Neural cell (in vitro differentiated cells): ENCODE results near the gene NT5C2. TPM values are rescaled to one million over a fixed set of nuclear protein-coding genes. Genes with fewer than 3 reads are reported as not detected.

Source experiments
- H2AFZ ChIP-seq: fragments of 200-600, 300-800 bp; sonication (generic), shearing (Covaris generic); 2 replicates; pipeline ENCODE4 v1.6.0; 2014; ENCODE audit warnings: low read depth, mild to moderate bottlenecking, antibody characterized with exemption, low read length, moderate library complexity
- H3F3A ChIP-seq: fragments of 200-600 bp; shearing (Covaris generic); 2 replicates; pipeline ENCODE4 v1.6.1; 2016; ENCODE audit warnings: mild to moderate bottlenecking, moderate library complexity, mixed read lengths, antibody characterized with exemption, low read length; ENCODE audit not compliant: insufficient read depth, poor library complexity, severe bottlenecking
- H3K27ac ChIP-seq: fragments of 200-600, 300-800 bp; sonication (generic), shearing (Covaris generic); 2 replicates; pipeline ENCODE4 v1.5.1; 2014; ENCODE audit warnings: mild to moderate bottlenecking, low read length, moderate library complexity
- H3K27me3 ChIP-seq: fragments of 300-800, 200-600 bp; sonication (generic), shearing (Covaris generic); 2 replicates; pipeline ENCODE4 v1.6.0; 2014; ENCODE audit warnings: mild to moderate bottlenecking, low read depth, low read length, moderate library complexity; ENCODE audit not compliant: insufficient read depth
- H3K36me3 ChIP-seq: fragments of 300-800, 200-600 bp; sonication (generic), shearing (Covaris generic); 2 replicates; pipeline ENCODE4 v1.5.1; 2014; ENCODE audit warnings: mild to moderate bottlenecking, antibody characterized with exemption, low read length, moderate library complexity; ENCODE audit not compliant: insufficient read depth
- H3K4me2 ChIP-seq: fragments of 300-800, 200-600 bp; sonication (generic), shearing (Covaris generic); 2 replicates; pipeline ENCODE4 v1.6.0; 2014; ENCODE audit warnings: mild to moderate bottlenecking, low read length
- H3K4me3 ChIP-seq: fragments of 300-800, 200-600 bp; sonication (generic), shearing (Covaris generic); 2 replicates; pipeline ENCODE4 v1.5.1; 2014; ENCODE audit warnings: mild to moderate bottlenecking, low read length, moderate library complexity
- H3K79me2 ChIP-seq: fragments of 200-600 bp; shearing (Covaris generic); replicated peaks from 2 replicates; pipeline ENCODE4 v1.6.0; 2014; ENCODE audit warnings: mild to moderate bottlenecking, low read length, moderate library complexity; ENCODE audit not compliant: insufficient read depth
- H3K9ac ChIP-seq: fragments of 300-800, 200-600 bp; sonication (generic), shearing (Covaris generic); 2 replicates; pipeline ENCODE4 v1.6.1; 2016; ENCODE audit warnings: mild to moderate bottlenecking, low read length, mixed read lengths
- H3K9me2 ChIP-seq: fragments of 200-600 bp; shearing (Covaris generic); 2 replicates; pipeline ENCODE4 v1.6.1; 2016; ENCODE audit warnings: mild to moderate bottlenecking, low read length, mixed read lengths; ENCODE audit not compliant: insufficient read depth
- H3K9me3 ChIP-seq: fragments of 200-600, 300-800 bp; sonication (generic), shearing (Covaris generic); 2 replicates; pipeline ENCODE4 v1.6.1; 2016; ENCODE audit warnings: mild to moderate bottlenecking, mixed run types, low read length, moderate library complexity, mixed read lengths
- H4K20me1 ChIP-seq: fragments of 200-600 bp; shearing (Covaris generic); 2 replicates; pipeline ENCODE4 v1.6.1; 2016; ENCODE audit warnings: mild to moderate bottlenecking, mixed run types; ENCODE audit not compliant: insufficient read depth
- EP300 ChIP-seq: fragments of 450-650 bp; conservative IDR thresholded peaks from 2 replicates; pipeline ENCODE4 v1.6.1; 2014; ENCODE audit warnings: antibody characterized with exemption, mild to moderate bottlenecking, moderate library complexity; ENCODE audit not compliant: poor library complexity, severe bottlenecking
- EZH2 ChIP-seq: fragments of 200-600, 300-800 bp; shearing (Covaris generic), sonication (generic); IDR thresholded peaks from 2 replicates; pipeline ENCODE4 v1.6.1; 2014; ENCODE audit warnings: antibody characterized with exemption, low read length, borderline replicate concordance, mild to moderate bottlenecking; ENCODE audit not compliant: insufficient read depth, poor library complexity, severe bottlenecking
- MXI1 ChIP-seq: fragments of 450-650 bp; conservative IDR thresholded peaks from 2 replicates; pipeline ENCODE4 v1.6.1; 2014; ENCODE audit warnings: antibody characterized with exemption, mild to moderate bottlenecking; ENCODE audit not compliant: poor library complexity, severe bottlenecking
- POLR2AphosphoS5 ChIP-seq: IDR thresholded peaks from 2 replicates; pipeline ENCODE4 v1.6.1; 2012
- RAD21 ChIP-seq: fragments of 450-650 bp; conservative IDR thresholded peaks from 2 replicates; pipeline ENCODE4 v1.6.1; 2014; ENCODE audit warnings: antibody characterized with exemption, mild to moderate bottlenecking, moderate library complexity
- SMC3 ChIP-seq: fragments of 450-650 bp; conservative IDR thresholded peaks from 2 replicates; pipeline ENCODE4 v1.6.1; 2014; ENCODE audit warnings: antibody characterized with exemption, mild to moderate bottlenecking, moderate library complexity; ENCODE audit not compliant: poor library complexity
- TAF1 ChIP-seq: IDR thresholded peaks from 2 replicates; pipeline ENCODE4 v1.6.1; 2012; ENCODE audit warnings: low read depth
- polyA plus RNA-seq: library from polyadenylated mRNA; depleted of rRNA; stranded (reverse); fragments of >200 nt; gene quantifications from 2 replicates; pipeline ENCODE4 v1.2.3, GENCODE V29; 2014
- TF ChIP-seq, protein P1 (sequence below): IDR thresholded peaks from 2 replicates; pipeline ENCODE4 v1.6.1; 2012; ENCODE audit warnings: borderline replicate concordance
- TF ChIP-seq, protein P2 (sequence below): fragments of 450-650 bp; IDR thresholded peaks from 2 replicates; pipeline ENCODE4 v1.5.1; 2014; ENCODE audit warnings: antibody characterized with exemption, mild to moderate bottlenecking, moderate library complexity; ENCODE audit not compliant: poor library complexity, severe bottlenecking

NT5C2 gene
- polyA plus RNA-seq, 1 donor from 2014 or later: 190 TPM

DNA sequence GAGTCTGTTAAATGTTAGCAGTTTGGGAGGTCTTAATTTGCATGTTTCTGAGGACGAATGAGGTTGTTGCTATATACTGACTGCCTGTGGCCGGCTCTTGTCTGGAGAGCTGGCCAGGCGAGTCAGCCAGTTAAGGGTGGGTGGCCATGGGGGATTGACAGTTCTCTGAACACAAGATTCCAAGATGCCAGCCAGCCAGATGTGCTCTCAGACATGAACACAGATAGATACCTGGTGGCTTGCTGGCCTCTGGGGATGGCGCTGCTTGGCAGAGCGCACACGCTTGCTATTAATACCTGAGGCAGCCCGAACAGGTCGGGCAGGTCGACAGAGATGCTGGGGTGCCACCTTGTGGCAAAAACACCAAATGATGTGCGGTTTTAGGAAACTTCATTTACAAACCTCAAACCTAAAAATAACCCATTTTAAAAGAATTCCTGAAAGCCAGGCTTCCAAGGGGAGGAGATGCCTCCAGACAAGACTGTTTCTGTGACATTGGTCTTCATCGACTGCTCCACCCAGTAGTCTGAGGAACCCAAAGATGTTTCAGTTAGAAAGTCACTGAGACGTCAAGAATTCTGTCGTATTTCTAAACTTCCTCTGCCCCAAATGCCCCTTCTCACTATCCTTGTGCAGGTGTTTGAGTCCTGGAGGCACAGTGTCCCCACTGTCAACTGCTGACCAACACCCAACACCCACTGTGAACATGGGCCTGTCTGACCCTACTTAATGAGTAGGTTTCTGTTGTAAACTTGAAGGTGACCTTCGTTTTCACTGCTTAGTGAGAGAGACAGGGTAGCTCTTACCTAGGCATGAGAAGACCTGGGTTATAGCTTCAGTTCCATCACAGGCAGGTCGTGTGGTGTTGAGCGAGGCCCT lies 123.4 kb downstream of the NT5C2 start:
- Histone ChIP-seq H3F3A (no peaks in the 10 kb centered on the region), H3K9ac (no peak overlapping the region), H3K9me2 (no peaks in the 10 kb centered on the region), H3K4me2 (no peak overlapping the region), H4K20me1 (no peaks in the 10 kb centered on the region), H2AFZ (no peak overlapping the region), H3K4me3 (peak overlapping the region; percentile 31), H3K9me3 (no peaks in the 10 kb centered on the region), H3K36me3 (no peaks in the 10 kb centered on the region), H3K27me3 (no peaks in the 10 kb centered on the region), H3K27ac (peak overlapping the region; percentile 4), H3K79me2 (no peaks in the 10 kb centered on the region)
- TF ChIP-seq RAD21 (peak; percentile 96), SMC3 (peak; percentile 98), TAF1 (no peak), EZH2 (no peak), EP300 (peak; percentile 26), MXI1 (peak; percentile 54), POLR2AphosphoS5 (peak; percentile 49)
- TF ChIP-seq, protein P1, sequence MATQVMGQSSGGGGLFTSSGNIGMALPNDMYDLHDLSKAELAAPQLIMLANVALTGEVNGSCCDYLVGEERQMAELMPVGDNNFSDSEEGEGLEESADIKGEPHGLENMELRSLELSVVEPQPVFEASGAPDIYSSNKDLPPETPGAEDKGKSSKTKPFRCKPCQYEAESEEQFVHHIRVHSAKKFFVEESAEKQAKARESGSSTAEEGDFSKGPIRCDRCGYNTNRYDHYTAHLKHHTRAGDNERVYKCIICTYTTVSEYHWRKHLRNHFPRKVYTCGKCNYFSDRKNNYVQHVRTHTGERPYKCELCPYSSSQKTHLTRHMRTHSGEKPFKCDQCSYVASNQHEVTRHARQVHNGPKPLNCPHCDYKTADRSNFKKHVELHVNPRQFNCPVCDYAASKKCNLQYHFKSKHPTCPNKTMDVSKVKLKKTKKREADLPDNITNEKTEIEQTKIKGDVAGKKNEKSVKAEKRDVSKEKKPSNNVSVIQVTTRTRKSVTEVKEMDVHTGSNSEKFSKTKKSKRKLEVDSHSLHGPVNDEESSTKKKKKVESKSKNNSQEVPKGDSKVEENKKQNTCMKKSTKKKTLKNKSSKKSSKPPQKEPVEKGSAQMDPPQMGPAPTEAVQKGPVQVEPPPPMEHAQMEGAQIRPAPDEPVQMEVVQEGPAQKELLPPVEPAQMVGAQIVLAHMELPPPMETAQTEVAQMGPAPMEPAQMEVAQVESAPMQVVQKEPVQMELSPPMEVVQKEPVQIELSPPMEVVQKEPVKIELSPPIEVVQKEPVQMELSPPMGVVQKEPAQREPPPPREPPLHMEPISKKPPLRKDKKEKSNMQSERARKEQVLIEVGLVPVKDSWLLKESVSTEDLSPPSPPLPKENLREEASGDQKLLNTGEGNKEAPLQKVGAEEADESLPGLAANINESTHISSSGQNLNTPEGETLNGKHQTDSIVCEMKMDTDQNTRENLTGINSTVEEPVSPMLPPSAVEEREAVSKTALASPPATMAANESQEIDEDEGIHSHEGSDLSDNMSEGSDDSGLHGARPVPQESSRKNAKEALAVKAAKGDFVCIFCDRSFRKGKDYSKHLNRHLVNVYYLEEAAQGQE: no peak
- TF ChIP-seq, protein P2, sequence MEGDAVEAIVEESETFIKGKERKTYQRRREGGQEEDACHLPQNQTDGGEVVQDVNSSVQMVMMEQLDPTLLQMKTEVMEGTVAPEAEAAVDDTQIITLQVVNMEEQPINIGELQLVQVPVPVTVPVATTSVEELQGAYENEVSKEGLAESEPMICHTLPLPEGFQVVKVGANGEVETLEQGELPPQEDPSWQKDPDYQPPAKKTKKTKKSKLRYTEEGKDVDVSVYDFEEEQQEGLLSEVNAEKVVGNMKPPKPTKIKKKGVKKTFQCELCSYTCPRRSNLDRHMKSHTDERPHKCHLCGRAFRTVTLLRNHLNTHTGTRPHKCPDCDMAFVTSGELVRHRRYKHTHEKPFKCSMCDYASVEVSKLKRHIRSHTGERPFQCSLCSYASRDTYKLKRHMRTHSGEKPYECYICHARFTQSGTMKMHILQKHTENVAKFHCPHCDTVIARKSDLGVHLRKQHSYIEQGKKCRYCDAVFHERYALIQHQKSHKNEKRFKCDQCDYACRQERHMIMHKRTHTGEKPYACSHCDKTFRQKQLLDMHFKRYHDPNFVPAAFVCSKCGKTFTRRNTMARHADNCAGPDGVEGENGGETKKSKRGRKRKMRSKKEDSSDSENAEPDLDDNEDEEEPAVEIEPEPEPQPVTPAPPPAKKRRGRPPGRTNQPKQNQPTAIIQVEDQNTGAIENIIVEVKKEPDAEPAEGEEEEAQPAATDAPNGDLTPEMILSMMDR: peak; percentile 95

DNA sequence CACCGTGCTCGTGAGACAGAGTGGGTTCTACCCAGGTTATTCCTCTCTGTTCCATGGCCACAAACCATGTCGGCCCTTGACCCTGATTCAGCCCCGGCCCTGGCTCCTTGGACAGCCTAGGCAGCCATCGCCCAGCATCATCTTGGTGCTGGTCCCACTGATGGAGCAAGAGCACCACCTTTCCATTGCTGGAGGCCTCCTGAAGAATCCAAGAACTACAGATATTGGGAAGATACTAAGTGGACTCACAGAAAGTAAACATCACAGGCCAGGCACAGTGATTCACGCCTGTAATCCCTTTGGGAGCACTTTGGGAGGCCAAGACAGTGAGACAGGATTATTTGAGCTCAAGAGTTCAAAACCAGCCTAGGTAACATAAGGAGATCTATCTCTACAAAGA lies 125.1 kb downstream of the NT5C2 start:
- H3K9me3 ChIP-seq: no peaks in the 10 kb centered on the region
- H3F3A ChIP-seq: no peaks in the 10 kb centered on the region
- H2AFZ ChIP-seq: no peak overlapping the region
- no peak overlapping the region for H3K4me2 ChIP-seq
- H3K4me3 ChIP-seq: no peak overlapping the region
- H3K79me2 ChIP-seq: no peaks in the 10 kb centered on the region
- H4K20me1 ChIP-seq: no peaks in the 10 kb centered on the region
- no peak overlapping the region for H3K9ac ChIP-seq
- TF ChIP-seq, protein P2: no peak
- no peak for TF ChIP-seq SMC3
- no peak for TF ChIP-seq EP300
- TF ChIP-seq, protein P1: no peak
- no peak for TF ChIP-seq MXI1
- TF ChIP-seq TAF1: no peak
- TF ChIP-seq POLR2AphosphoS5: no peak
- no peak for TF ChIP-seq EZH2
- TF ChIP-seq RAD21: no peak
- H3K27me3 ChIP-seq: no peaks in the 10 kb centered on the region
- no peaks in the 10 kb centered on the region for H3K36me3 ChIP-seq
- H3K9me2 ChIP-seq: no peaks in the 10 kb centered on the region
- no peak overlapping the region for H3K27ac ChIP-seq
